Vagina (tissue), 2 donors: ENCODE data around the gene GRK3. TPM values are rescaled to one million over a fixed set of nuclear protein-coding genes. Genes with fewer than 3 reads are reported as not detected.
"Not testable (repeated sequence)": the region's sequence is repeated elsewhere in the genome, so short reads cannot be mapped to it uniquely, and the experiment has no call there.

Source experiments
- DNase-seq, 2 donors: peaks; one replicate each; pipeline ENCODE4 v3.0.0-alpha.2; 2017; ENCODE audit errors: extremely low spot score in 2 of 2
- H3K27ac ChIP-seq: fragments of 200-600 bp; sonication (generic); one replicate; pipeline ENCODE4 v1.5.1; 2019
- H3K27me3 ChIP-seq: fragments of 200-600 bp; sonication (generic); one replicate; pipeline ENCODE4 v1.5.1; 2019
- H3K36me3 ChIP-seq, 2 donors: fragments of 200-600 bp; sonication (generic); one replicate each; pipeline ENCODE4 v1.5.1; 2017 to 2019
- H3K4me1 ChIP-seq: fragments of 200-600 bp; sonication (generic); one replicate; pipeline ENCODE4 v1.5.1; 2019
- H3K4me3 ChIP-seq, 2 donors: fragments of 200-600 bp; sonication (generic); 1 replicate in 1 of 2; 2 replicates in 1 of 2; pipeline ENCODE4 v1.5.1; 2016 to 2019
- H3K9me3 ChIP-seq: fragments of 200-600 bp; sonication (generic); one replicate; pipeline ENCODE4 v1.5.1; 2019
- POLR2A ChIP-seq, 2 donors: fragments of 450-650 bp; IDR thresholded peaks; one replicate each; pipeline ENCODE4 v1.6.1; 2017; ENCODE audit warnings: antibody characterized with exemption in 2 of 2, mild to moderate bottlenecking in 2 of 2, moderate library complexity in 2 of 2
- POLR2AphosphoS5 ChIP-seq, 2 donors: sonication (generic); formaldehyde crosslinking; IDR thresholded peaks; one replicate each; pipeline ENCODE4 v1.9.0; 2017; ENCODE audit warnings: antibody characterized with exemption in 2 of 2, mild to moderate bottlenecking in 2 of 2, low read depth in 1 of 2; ENCODE audit not compliant: insufficient read depth in 1 of 2
- intact Hi-C: fragments of 100-400 bp; cut with DNase I; formaldehyde crosslinking; loops from one replicate; pipeline ENCODE4 v1.15.1; 2023
- total RNA-seq: library from RNA; depleted of rRNA; stranded (reverse); fragments of >200 nt; gene quantifications from one replicate; pipeline ENCODE4 v1.2.3, GENCODE V29; 2016
- TF ChIP-seq, protein P1 (sequence below), 3 experiments: fragments of 450-650 bp in 2 of 3; fragments of 200-600 bp in 1 of 3; sonication (generic) in 1 of 3; IDR thresholded peaks; one replicate each; pipeline ENCODE4 v1.5.1; 2017 to 2019; ENCODE audit warnings: antibody characterized with exemption in 3 of 3, mild to moderate bottlenecking in 2 of 3, moderate library complexity in 2 of 3

Gene GRK3
- total RNA-seq, 1 donor from 2014 or later, result 5.6 TPM

GRCh38 chr22:25554689-25555088 lies 9.8 kb upstream of the GRK3 start:
- Histone ChIP-seq H3K36me3 (no peaks in the 10 kb centered on the region), H3K4me1 (peaks cover 7% of the 10 kb centered on the region), H3K4me3 (no peak overlapping the region), H3K27me3 (no peaks in the 10 kb centered on the region), H3K9me3 (no peaks in the 10 kb centered on the region), H3K27ac (no peak overlapping the region)
- no peak for DNase-seq
- TF ChIP-seq, protein P1, sequence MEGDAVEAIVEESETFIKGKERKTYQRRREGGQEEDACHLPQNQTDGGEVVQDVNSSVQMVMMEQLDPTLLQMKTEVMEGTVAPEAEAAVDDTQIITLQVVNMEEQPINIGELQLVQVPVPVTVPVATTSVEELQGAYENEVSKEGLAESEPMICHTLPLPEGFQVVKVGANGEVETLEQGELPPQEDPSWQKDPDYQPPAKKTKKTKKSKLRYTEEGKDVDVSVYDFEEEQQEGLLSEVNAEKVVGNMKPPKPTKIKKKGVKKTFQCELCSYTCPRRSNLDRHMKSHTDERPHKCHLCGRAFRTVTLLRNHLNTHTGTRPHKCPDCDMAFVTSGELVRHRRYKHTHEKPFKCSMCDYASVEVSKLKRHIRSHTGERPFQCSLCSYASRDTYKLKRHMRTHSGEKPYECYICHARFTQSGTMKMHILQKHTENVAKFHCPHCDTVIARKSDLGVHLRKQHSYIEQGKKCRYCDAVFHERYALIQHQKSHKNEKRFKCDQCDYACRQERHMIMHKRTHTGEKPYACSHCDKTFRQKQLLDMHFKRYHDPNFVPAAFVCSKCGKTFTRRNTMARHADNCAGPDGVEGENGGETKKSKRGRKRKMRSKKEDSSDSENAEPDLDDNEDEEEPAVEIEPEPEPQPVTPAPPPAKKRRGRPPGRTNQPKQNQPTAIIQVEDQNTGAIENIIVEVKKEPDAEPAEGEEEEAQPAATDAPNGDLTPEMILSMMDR (IDR thresholded peaks at IDR 0.05), result no peak
- TF ChIP-seq POLR2AphosphoS5 (IDR thresholded peaks at IDR 0.05; ENCODE audit: insufficient read depth in 1 of 2, low read depth in 1 of 2) (no peak), POLR2A (IDR thresholded peaks at IDR 0.05) (no peak)
- intact Hi-C loops, result no loop called here

GRCh38 chr22:25555586-25555985 lies 8.9 kb upstream of the GRK3 start:
- Histone ChIP-seq H3K27me3 (no peaks in the 10 kb centered on the region), H3K4me1 (peaks cover 7% of the 10 kb centered on the region), H3K36me3 (no peaks in the 10 kb centered on the region), H3K27ac (no peak overlapping the region), H3K4me3 (no peak overlapping the region), H3K9me3 (no peaks in the 10 kb centered on the region)
- intact Hi-C loops, result no loop called here
- no peak for DNase-seq
- TF ChIP-seq POLR2A (IDR thresholded peaks at IDR 0.05), result no peak
- TF ChIP-seq POLR2AphosphoS5 (IDR thresholded peaks at IDR 0.05; ENCODE audit: insufficient read depth in 1 of 2, low read depth in 1 of 2), result no peak
- TF ChIP-seq, protein P1 (IDR thresholded peaks at IDR 0.05), result no peak

DNA sequence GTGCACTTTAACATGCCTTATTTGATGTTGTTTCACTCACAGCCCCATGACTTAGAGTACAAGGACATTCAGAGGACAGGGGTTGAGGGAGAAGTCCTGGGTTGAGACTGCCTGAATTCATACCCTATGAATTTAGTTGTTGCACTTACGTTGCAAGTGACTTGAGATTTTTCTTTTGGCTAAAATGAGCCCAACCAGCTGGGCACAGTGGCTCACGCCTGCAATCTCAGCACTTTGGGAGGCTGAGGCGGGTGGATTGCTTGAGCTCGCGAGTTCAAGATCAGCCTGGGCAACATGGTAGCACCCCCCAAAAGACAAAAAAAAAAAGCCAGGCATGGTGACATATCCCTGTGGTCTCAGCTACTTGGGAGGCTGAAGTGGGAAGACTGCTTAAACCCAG lies 7.3 kb upstream of the GRK3 start:
- H3K36me3 ChIP-seq, result no peaks in the 10 kb centered on the region
- DNase-seq, result no peak
- no peak overlapping the region for H3K27ac ChIP-seq
- no peaks in the 10 kb centered on the region for H3K27me3 ChIP-seq
- peaks cover 7% of the 10 kb centered on the region for H3K4me1 ChIP-seq
- no peaks in the 10 kb centered on the region for H3K9me3 ChIP-seq
- H3K4me3 ChIP-seq, result no peak overlapping the region
- intact Hi-C loops, result no loop called here
- TF ChIP-seq POLR2AphosphoS5 (IDR thresholded peaks at IDR 0.05; ENCODE audit: insufficient read depth in 1 of 2, low read depth in 1 of 2) (no peak), POLR2A (IDR thresholded peaks at IDR 0.05) (no peak)
- TF ChIP-seq, protein P1 (IDR thresholded peaks at IDR 0.05), result no peak

DNA sequence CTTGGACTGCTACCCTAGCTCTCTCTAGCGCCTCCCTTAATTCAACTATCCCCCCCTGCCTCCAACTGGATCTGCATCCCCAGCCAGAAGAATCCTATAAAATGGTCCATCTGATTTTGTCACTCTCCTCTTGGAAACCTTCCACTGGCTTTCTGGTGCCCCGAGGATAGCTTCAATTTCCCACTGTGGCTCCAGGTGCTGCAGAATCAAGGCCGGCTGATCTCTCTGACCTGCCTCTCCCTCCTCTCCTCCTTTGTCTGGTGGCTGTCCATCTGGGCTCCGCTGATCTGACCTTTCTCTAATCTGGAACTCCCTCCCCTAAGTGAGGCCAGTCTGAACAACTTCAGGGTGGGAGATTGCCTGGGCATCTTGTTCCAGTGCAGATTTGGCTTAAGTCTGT lies 6.1 kb upstream of the GRK3 start:
- peaks cover 7% of the 10 kb centered on the region for H3K4me1 ChIP-seq
- H3K9me3 ChIP-seq, result no peaks in the 10 kb centered on the region
- H3K4me3 ChIP-seq, result no peak overlapping the region
- no peak for DNase-seq
- no peak overlapping the region for H3K27ac ChIP-seq
- intact Hi-C loops, result no loop called here
- no peaks in the 10 kb centered on the region for H3K36me3 ChIP-seq
- H3K27me3 ChIP-seq, result no peaks in the 10 kb centered on the region
- TF ChIP-seq POLR2AphosphoS5 (IDR thresholded peaks at IDR 0.05; ENCODE audit: insufficient read depth in 1 of 2, low read depth in 1 of 2) (no peak), POLR2A (IDR thresholded peaks at IDR 0.05) (no peak)
- TF ChIP-seq, protein P1 (IDR thresholded peaks at IDR 0.05), result no peak

- H3K27ac ChIP-seq, H3K36me3 ChIP-seq, DNase-seq, H3K9me3 ChIP-seq, intact Hi-C loops, H3K4me3 ChIP-seq, H3K27me3 ChIP-seq: not testable (repeated sequence)
- H3K4me1 ChIP-seq, result peaks cover 11% of the 10 kb centered on the region
Observed at GRCh38 chr22:25559910-25560309, 4.6 kb upstream of the GRK3 start.

- intact Hi-C loops, result not testable (repeated sequence)
Observed at GRCh38 chr22:25561182-25561581, 3.3 kb upstream of the GRK3 start.

GRCh38 chr22:25561927-25562326 lies 2.5 kb upstream of the GRK3 start:
- H3K9me3 ChIP-seq, H3K27me3 ChIP-seq, H3K36me3 ChIP-seq, H3K4me3 ChIP-seq, H3K27ac ChIP-seq, DNase-seq, intact Hi-C loops: not testable (repeated sequence)
- peaks cover 13% of the 10 kb centered on the region for H3K4me1 ChIP-seq

More at GRCh38 chr22:25561182-25561581, 3.3 kb upstream of the GRK3 start:
- H3K27ac ChIP-seq, H3K36me3 ChIP-seq, H3K9me3 ChIP-seq, H3K4me3 ChIP-seq, DNase-seq, H3K27me3 ChIP-seq: not testable (repeated sequence)
- H3K4me1 ChIP-seq, result peaks cover 13% of the 10 kb centered on the region

DNA sequence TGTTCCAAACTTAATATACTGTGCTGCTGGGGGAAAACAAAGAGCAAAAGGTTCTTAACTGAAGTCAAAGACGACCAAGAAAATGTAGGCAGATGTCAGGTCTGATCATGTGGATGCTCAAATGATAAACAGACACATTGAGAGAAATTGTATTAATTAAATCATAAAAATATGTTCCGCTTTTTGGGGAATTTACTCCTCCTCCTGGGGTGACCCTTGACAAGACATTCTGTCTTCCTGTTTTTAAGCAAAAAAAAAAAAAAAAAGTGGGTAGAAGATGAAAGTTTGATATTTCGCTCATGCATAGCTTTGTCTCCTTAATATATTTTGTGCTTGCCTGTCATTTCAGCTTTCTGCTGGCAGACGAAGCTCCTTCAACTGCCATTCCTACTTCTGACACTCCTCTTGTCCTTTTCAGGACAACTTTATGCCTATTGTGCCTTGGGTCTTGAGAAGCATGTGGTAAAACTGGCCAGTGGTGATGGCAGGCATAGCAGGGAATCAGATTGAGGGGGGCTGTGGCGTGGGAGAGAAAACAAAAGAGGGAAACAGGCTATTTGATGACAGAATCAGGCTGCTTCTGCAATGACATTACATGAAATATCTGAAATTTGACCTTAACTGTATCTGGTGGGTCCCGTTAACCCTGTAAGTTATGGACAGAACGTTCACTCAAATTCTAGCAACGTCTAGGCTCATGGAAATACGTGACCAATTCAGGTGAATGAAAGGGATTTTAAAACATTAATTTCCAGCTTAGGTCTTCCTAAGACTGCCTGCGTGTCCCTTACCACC lies 1.3 kb upstream of the GRK3 start:
- intact Hi-C loops, DNase-seq, H3K36me3 ChIP-seq, H3K9me3 ChIP-seq, H3K27me3 ChIP-seq: not testable (repeated sequence)
- Histone ChIP-seq H3K4me1 (peaks cover 13% of the 10 kb centered on the region), H3K4me3 (peak overlapping the region; percentile 81 to 86), H3K27ac (peak overlapping the region; percentile 73)
